HCT116 (cell line): Measurements from ENCODE around the gene PEX11A. TPM values are rescaled to one million over a fixed set of nuclear protein-coding genes. Genes with fewer than 3 reads are reported as not detected.

Experiments
- ATAC-seq: fragments of 200-7000 bp; cut with Tn5 transposase; 2 replicates; pipeline ENCODE4 v1.9.1; 2020; ENCODE audit warnings: mild to moderate bottlenecking, moderate library complexity
- BruUV-seq: library from RNA; stranded (reverse); fragments of 400-500 nt; replicated peaks from 2 replicates; lab custom pipeline; 2021; lab: Mats Ljungman, UMichigan
- CTCF ChIA-PET: fragments of 300-600 bp; sonication (Branson Sonifier 250); formaldehyde crosslinking; loops from one replicate; lab custom pipeline; 2021; ENCODE audit warnings: antibody characterized with exemption; lab: Charles Lee
- POLR2A ChIA-PET: fragments of 300-600, 350-600 bp; sonication (Branson Sonifier 250); formaldehyde crosslinking; loops from one replicate; lab custom pipeline; 2021; ENCODE audit warnings: antibody characterized with exemption; lab: Charles Lee
- RAD21 ChIA-PET, 2 experiments: fragments of 300-600 bp; sonication (Branson Sonifier 250); formaldehyde crosslinking; loops; one replicate each; lab custom pipeline; 2023; ENCODE audit warnings: low total read pairs in 2 of 2; ENCODE audit not compliant: uncharacterized antibody in 2 of 2, unreplicated experiment in 2 of 2, low non-redundant PET in 1 of 2; lab: Charles Lee
- DNase-seq: peaks from one replicate; pipeline ENCODE4 v3.0.0-alpha.2; 2010; ENCODE audit warnings: low read depth, low spot score
- H2AFZ ChIP-seq: fragments of 200-600 bp; shearing (Covaris generic), sonication (generic); 2 replicates; pipeline ENCODE4 v1.6.1; 2017; ENCODE audit warnings: low read depth, mixed run types, mixed read lengths, antibody characterized with exemption, low read length; ENCODE audit not compliant: poor library complexity, severe bottlenecking
- H3K27ac ChIP-seq: 2 replicates; pipeline ENCODE4 v1.5.1; 2012; ENCODE audit warnings: low read depth, low read length
- H3K27me3 ChIP-seq: fragments of 200-600 bp; sonication (generic); 2 replicates; pipeline ENCODE4 v1.6.1; 2016; ENCODE audit warnings: mixed run types, low read length, mixed read lengths; ENCODE audit not compliant: insufficient read depth
- H3K36me3 ChIP-seq, 2 experiments: fragments of 200-500 bp in 1 of 2; fragments of 200-600 bp in 1 of 2; sonication (Bioruptor generic) in 1 of 2; sonication (generic) in 1 of 2; 2 replicates each; pipeline versions ENCODE4 v1.5.1 to v1.6.1; 2014 to 2016; ENCODE audit warnings: low read length in 2 of 2, inconsistent platforms in 1 of 2, mixed read lengths in 1 of 2, mixed run types in 1 of 2; ENCODE audit not compliant: insufficient read depth in 2 of 2, control insufficient read depth in 1 of 2
- H3K4me1 ChIP-seq, 2 experiments: fragments of 200-600 bp in 1 of 2; sonication (generic) in 1 of 2; 2 replicates each; pipeline versions ENCODE4 v1.5.1 to v1.6.1; 2012 to 2017; ENCODE audit warnings: low read length in 2 of 2, inconsistent platforms in 1 of 2, mild to moderate bottlenecking in 1 of 2, mixed read lengths in 1 of 2, mixed run types in 1 of 2, moderate library complexity in 1 of 2; ENCODE audit not compliant: insufficient read depth in 2 of 2, control insufficient read depth in 1 of 2
- H3K4me2 ChIP-seq: fragments of 200-600 bp; sonication (generic); 2 replicates; pipeline ENCODE4 v1.6.1; 2017; ENCODE audit warnings: mixed run types, low read length, mixed read lengths
- H3K4me3 ChIP-seq, 2 experiments: fragments of 200-600 bp in 1 of 2; sonication (generic) in 1 of 2; replicated peaks in 1 of 2; 2 replicates each; pipeline ENCODE4 v1.5.1; 2011 to 2016; ENCODE audit warnings: low read length in 2 of 2, control low read depth in 1 of 2, low read depth in 1 of 2, mild to moderate bottlenecking in 1 of 2, mixed read lengths in 1 of 2, mixed run types in 1 of 2
- H3K79me2 ChIP-seq: fragments of 200-600 bp; sonication (generic); 2 replicates; pipeline ENCODE4 v1.6.1; 2017; ENCODE audit warnings: mild to moderate bottlenecking, mixed run types, low read length, moderate library complexity, mixed read lengths; ENCODE audit not compliant: insufficient read depth
- H3K9ac ChIP-seq: fragments of 200-600 bp; sonication (generic); 2 replicates; pipeline ENCODE4 v1.6.1; 2016; ENCODE audit warnings: low read length, mixed read lengths
- H3K9me2 ChIP-seq: fragments of 200-600 bp; sonication (generic), shearing (Covaris generic); 2 replicates; pipeline ENCODE4 v1.6.1; 2017; ENCODE audit warnings: mixed run types, mild to moderate bottlenecking, moderate library complexity; ENCODE audit not compliant: insufficient read depth
- H3K9me3 ChIP-seq, 2 experiments: fragments of 200-500 bp in 1 of 2; fragments of 200-600 bp in 1 of 2; sonication (Bioruptor generic) in 1 of 2; sonication (generic) in 1 of 2; 2 replicates each; pipeline ENCODE4 v1.6.1; 2014 to 2017; ENCODE audit warnings: low read length in 2 of 2, mixed read lengths in 2 of 2, inconsistent platforms in 1 of 2, low read depth in 1 of 2, mild to moderate bottlenecking in 1 of 2, mixed run types in 1 of 2, moderate library complexity in 1 of 2; ENCODE audit not compliant: control insufficient read depth in 1 of 2, insufficient read depth in 1 of 2
- H4K20me1 ChIP-seq: fragments of 200-600 bp; sonication (generic), shearing (Covaris generic); 2 replicates; pipeline ENCODE4 v1.6.1; 2017; ENCODE audit warnings: mixed run types, mild to moderate bottlenecking, moderate library complexity; ENCODE audit not compliant: insufficient read depth
- CTCF ChIP-seq, 3 experiments: fragments of 200-600 bp in 1 of 3; sonication (generic) in 1 of 3; IDR thresholded peaks in 2 of 3; conservative IDR thresholded peaks in 1 of 3; 2 replicates each; pipeline ENCODE4 v1.5.1; 2012 to 2017; ENCODE audit warnings: low read depth in 2 of 3, low read length in 2 of 3, antibody characterized with exemption in 1 of 3, borderline replicate concordance in 1 of 3, control low read depth in 1 of 3, mild to moderate bottlenecking in 1 of 3, mixed read lengths in 1 of 3, mixed run types in 1 of 3, moderate library complexity in 1 of 3; ENCODE audit not compliant: insufficient read depth in 1 of 3
- ELF1 ChIP-seq: IDR thresholded peaks from 2 replicates; pipeline ENCODE4 v1.6.1; 2012; ENCODE audit warnings: low read depth, borderline replicate concordance
- EZH2 ChIP-seq: fragments of 200-600 bp; sonication (generic); IDR thresholded peaks from 2 replicates; pipeline ENCODE4 v1.6.1; 2017; ENCODE audit warnings: antibody characterized with exemption, mixed run types
- EZH2phosphoT487 ChIP-seq: fragments of 200-600 bp; IDR thresholded peaks from 2 replicates; pipeline ENCODE4 v1.6.1; 2018; ENCODE audit warnings: antibody characterized with exemption, borderline replicate concordance
- FOSL1 ChIP-seq: IDR thresholded peaks from 2 replicates; pipeline ENCODE4 v1.6.1; 2012; ENCODE audit warnings: low read depth
- RAD21 ChIP-seq: IDR thresholded peaks from 2 replicates; pipeline ENCODE4 v1.6.1; 2012; ENCODE audit warnings: low read depth, mild to moderate bottlenecking
- REST ChIP-seq: IDR thresholded peaks from 2 replicates; pipeline ENCODE4 v1.6.1; 2012; ENCODE audit warnings: low read depth
- SIN3A ChIP-seq: IDR thresholded peaks from 2 replicates; pipeline ENCODE4 v1.6.1; 2012; ENCODE audit warnings: low read depth
- SRF ChIP-seq: IDR thresholded peaks from 2 replicates; pipeline ENCODE4 v1.6.1; 2012; ENCODE audit warnings: low read depth
- TCF7L2 ChIP-seq: IDR thresholded peaks from 2 replicates; pipeline ENCODE4 v1.7.0; 2011; ENCODE audit warnings: borderline replicate concordance, inconsistent platforms; ENCODE audit not compliant: insufficient read depth, insufficient read length; ENCODE audit errors: extremely low read depth
- intact Hi-C: fragments of 100-400 bp; cut with micrococcal nuclease; formaldehyde crosslinking; loops from 2 replicates; pipeline ENCODE4 v1.10.0; 2022
- total RNA-seq: library from RNA; stranded (reverse); gene quantifications from one replicate; pipeline ENCODE4 v1.2.1, GENCODE V29; 2021; ENCODE audit not compliant: unreplicated experiment

Gene PEX11A
- total RNA-seq, 1 experiment from 2014 or later, result 7.1 TPM

GRCh38 chr15:89653578-89653977, 37.0 kb downstream of the PEX11A start:
- Histone ChIP-seq H3K9ac (no peak overlapping the region), H3K4me1 (no peaks in the 10 kb centered on the region), H3K9me3 (no peaks in the 10 kb centered on the region), H3K27me3 (no peaks in the 10 kb centered on the region), H2AFZ (no peak overlapping the region), H3K27ac (no peak overlapping the region), H3K36me3 (no peaks in the 10 kb centered on the region), H3K9me2 (no peaks in the 10 kb centered on the region)
- no peak for DNase-seq
- POLR2A ChIA-PET, result no interaction called here
- CTCF ChIA-PET, result no interaction called here
- RAD21 ChIA-PET, result no interaction called here
- TF ChIP-seq RAD21, result no peak
- no peak for TF ChIP-seq SIN3A
- TF ChIP-seq EZH2, result no peak
- no peak for TF ChIP-seq SRF
- no peak for TF ChIP-seq ELF1
- TF ChIP-seq, all 23 proteins: peak for 0
- ATAC-seq, result no peak
- no TSS peak for BruUV-seq
- H3K4me3 ChIP-seq, result no peak overlapping the region
- intact Hi-C loops, result no loop called here
- no peaks in the 10 kb centered on the region for H4K20me1 ChIP-seq
- no peaks in the 10 kb centered on the region for H3K79me2 ChIP-seq
- H3K4me2 ChIP-seq, result no peak overlapping the region

- CTCF ChIA-PET, result no interaction called here
- TF ChIP-seq CTCF (IDR thresholded peaks at IDR 0.05 in 2 of 3, conservative IDR thresholded peaks at IDR 0.05 in 1 of 3; ENCODE audit: borderline replicate concordance in 1 of 3, insufficient read depth in 1 of 3, low read depth in 2 of 3, low read length in 2 of 3), result 0 out of 6 replicates have a peak, but pooled peaks of 2 of the 3 experiments have one; percentile 7 to 17
- TF ChIP-seq TCF7L2, result no peak
- TF ChIP-seq REST, result no peak
- no peak for TF ChIP-seq SIN3A
- TF ChIP-seq EZH2phosphoT487, result no peak
- no peak for TF ChIP-seq FOSL1
- TF ChIP-seq, all 23 proteins: peak for 1
- no peak overlapping the region for H2AFZ ChIP-seq
- ChIA-PET RAD21 (no interaction called here), POLR2A (no interaction called here)
- H3K4me2 ChIP-seq, result no peak overlapping the region
- DNase-seq (no peak), ATAC-seq (peak; percentile 76)
- intact Hi-C loops, result no loop called here
- no peak overlapping the region for H3K9ac ChIP-seq
- no peak overlapping the region for H3K4me3 ChIP-seq
- H3K79me2 ChIP-seq, result no peaks in the 10 kb centered on the region
- BruUV-seq, result no TSS peak
- no peaks in the 10 kb centered on the region for H3K9me3 ChIP-seq
- H4K20me1 ChIP-seq, result no peaks in the 10 kb centered on the region
- H3K27ac ChIP-seq, result no peak overlapping the region
- H3K36me3 ChIP-seq, result no peaks in the 10 kb centered on the region
- H3K27me3 ChIP-seq, result no peaks in the 10 kb centered on the region
- no peaks in the 10 kb centered on the region for H3K9me2 ChIP-seq
- H3K4me1 ChIP-seq, result no peaks in the 10 kb centered on the region
These were observed 37.9 kb downstream of the PEX11A start for GRCh38 chr15:89652666-89653065.
